IPS-NIHi7 (cell line): Measurements from ENCODE around the gene RPS15.

Experiments used
- DNase-seq: peaks from one replicate; pipeline ENCODE4 v3.0.0; 2012; ENCODE audit warnings: mixed read lengths; ENCODE audit errors: extremely low spot score

RPS15 gene

DNA sequence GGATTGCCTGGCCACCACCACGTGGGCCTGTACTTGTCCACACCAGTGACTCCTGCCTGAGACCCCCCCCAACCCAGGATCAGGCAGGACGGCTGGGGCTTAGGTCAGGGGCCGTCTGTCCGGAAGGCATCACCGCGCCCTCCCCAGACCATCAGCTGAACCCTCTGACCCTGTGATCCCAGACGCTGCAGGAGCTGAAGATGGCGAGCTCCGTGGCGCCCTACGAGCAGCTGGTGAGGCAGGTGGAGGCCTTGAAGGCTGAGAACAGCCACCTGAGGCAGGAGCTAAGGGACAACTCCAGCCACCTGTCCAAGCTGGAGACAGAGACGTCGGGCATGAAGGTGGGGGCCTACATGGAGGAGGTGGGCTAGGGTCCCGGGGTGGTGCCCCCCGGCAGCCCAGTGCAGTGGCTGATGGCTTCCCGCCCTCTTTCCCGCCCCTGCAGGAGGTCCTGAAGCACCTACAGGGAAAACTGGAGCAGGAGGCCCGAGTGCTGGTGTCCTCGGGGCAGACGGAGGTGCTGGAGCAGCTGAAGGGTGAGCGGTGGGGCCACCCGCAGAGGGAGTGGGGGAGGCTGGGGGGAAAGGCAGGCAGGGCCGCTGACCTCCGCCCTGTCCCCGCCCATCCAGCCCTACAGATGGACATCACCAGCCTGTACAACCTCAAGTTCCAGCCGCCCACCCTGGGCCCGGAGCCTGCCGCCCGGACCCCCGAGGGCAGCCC, 14.8 kb downstream of the RPS15 start:
- DNase-seq: no peak

DNA sequence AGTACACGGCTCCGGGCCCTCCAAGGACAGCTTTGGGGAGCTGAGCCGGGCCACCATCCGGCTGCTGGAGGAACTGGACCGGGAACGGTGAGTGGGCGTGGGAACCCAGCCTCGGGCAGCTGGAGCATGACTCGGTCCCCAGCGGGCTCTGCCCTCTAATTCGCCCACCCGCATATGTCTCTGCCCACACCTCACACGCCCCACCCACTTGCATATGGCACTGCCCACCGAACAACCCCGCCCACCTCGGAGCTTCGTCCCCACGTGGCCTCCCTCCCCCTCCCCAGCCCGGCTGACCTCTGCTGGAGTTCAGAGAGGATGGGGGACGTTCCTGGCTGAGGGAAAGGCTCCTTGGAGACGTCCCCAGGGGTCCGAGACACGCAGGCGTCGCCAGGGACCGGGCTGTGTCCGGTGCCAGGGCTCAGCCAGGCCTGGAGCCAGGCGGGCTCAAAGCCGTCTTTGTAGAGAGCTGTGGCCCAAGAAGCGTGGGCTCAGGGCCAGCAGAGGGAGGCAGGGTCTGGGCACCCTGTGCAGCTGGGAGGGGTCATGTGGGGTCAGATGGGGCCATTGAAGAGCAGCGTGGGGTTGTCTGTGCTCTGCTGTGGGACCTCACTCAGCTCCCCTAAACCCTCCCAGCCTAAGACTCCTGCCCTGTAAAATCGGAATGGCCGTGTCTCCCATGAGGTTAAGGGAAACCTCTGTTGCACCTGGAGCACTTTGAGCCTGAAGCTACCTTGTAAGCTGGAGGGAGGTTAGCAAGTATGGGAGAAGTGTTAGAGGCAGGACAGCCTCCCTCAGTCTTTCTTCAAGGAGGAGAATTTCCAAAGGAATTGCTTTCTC, 15.5 kb downstream of the RPS15 start:
- DNase-seq: no peak

DNA sequence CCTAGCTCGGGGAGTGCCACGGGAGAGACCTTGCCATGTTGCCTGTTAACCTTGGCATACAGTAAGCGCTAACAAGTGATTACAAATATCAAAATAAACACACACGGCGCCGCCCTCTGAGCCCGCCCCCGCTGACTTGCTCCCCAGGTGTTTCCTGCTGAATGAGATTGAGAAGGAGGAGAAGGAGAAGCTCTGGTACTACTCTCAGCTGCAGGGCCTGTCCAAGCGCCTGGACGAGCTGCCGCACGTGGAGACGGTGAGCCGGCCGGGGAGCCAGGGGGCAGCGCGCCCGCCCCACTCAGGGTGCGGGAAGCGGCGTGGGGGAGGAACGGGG, 16.8 kb downstream of the RPS15 start:
- no peak for DNase-seq

DNA sequence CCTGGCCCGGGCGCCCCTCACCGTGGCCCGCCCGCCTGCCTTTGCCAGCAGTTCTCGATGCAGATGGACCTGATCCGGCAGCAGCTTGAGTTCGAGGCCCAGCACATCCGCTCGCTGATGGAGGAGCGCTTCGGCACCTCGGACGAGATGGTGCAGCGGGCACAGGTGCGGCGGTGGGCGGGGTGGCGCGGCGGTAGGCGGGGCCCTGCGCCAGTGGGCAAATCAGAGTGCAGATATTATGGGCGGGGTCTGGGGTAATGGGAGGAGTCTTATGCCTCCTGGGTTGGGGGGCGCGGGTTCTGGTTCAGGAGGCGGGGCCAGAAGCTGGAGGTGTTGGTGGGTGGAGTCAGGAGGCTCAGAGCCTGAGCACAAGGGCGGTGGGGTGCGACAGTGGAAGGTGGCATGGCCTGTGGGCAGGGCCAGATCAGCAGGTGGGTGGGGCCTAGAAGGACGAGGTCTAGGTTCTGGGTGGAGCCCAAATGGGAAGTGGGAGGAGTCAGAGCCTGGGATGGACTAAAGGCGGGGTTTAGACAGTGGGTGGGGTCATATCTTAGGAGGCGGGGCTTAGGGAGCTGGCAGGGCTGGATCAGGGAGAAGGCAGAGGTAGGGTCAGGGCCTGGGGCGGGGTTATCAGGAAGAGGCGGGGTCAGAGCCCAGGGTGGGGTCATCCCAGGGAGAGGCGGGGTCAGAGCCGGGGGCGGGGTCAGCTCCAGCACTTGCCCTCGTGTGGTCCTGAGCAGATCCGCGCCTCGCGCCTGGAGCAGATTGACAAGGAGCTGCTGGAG, 17.3 kb downstream of the RPS15 start:
- DNase-seq: peak; percentile 94

DNA sequence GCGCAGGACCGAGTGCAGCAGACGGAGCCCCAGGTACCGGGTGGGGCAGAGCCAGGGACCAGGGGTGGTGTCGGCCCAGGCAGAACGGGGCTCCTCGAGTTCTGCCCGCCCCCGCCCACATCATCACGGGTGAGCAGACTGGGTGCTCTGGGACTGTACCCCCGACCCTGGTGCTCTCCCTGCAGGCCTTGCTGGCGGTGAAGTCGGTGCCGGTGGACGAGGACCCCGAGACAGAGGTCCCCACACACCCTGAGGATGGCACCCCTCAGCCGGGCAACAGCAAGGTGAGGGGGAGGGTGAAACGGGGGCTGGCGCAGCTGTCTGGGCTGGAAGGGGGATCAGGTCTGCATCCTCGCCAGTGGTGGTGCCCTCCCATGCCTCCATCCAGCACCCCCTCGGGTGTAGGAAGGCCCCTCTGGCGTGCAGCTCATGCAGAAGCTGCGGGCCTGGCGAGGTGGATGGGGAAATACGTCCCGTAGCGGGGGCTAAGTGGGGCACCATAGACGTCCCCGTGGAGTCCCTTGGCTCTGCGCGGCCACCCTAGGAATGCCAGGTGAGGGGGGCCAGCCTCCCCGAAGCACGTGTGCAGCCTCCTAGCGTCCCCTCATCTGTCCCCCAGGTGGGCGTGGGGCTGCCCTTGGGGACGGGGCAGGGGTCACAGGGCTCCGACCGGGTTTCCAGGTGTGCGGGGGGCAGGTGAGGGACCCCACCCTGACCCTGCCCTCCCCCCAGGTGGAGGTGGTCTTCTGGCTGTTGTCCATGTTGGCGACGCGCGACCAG, 18.1 kb downstream of the RPS15 start:
- no peak for DNase-seq

DNA sequence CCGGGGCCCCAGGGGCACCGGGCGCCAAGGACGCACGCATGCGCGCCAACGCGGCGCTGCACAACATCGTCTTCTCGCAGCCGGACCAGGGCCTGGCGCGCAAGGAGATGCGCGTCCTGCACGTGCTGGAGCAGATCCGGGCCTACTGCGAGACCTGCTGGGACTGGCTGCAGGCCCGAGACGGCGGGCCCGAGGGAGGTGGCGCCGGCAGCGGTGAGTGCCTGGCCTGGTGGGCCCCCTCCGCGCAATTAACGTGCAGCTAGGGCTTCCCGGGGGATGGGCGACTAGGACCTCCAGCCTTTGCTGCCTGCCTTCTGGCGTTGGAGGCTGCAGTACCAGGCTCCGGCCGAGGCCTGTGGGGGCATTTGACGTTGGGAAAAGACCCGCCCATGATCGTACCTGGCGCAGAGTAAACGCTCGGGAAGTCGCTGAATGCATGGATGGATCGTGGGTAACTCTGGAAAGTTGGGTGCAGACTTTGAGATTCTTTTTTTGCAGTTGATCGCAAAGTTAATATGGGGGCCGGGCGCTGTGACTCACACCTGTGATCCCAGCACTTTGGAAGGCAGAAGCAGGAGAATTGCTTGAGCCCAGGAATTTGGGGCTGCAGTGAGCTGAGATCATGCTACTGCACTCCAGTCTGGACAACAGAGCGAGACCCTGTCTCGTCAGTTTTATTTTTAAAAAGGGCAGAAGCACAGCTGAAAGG, 19.0 kb downstream of the RPS15 start:
- DNase-seq: no peak

DNA sequence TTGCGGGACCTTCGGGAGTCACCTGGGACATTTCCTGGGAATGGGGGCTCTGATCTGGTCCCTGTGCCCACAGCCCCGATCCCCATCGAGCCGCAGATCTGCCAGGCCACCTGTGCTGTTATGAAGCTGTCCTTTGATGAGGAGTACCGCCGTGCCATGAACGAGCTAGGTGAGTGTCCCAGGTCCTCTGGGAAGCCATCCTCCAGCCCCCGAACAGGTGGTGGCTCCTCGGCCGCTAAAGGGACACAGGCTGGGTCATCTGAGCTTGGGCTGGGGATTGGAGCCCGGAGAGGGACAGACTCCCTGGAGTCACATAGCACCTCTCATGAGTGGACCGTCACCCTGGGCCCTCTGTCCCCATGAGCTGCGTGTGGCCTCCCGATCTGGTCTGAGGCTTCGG, 19.7 kb downstream of the RPS15 start:
- no peak for DNase-seq

DNA sequence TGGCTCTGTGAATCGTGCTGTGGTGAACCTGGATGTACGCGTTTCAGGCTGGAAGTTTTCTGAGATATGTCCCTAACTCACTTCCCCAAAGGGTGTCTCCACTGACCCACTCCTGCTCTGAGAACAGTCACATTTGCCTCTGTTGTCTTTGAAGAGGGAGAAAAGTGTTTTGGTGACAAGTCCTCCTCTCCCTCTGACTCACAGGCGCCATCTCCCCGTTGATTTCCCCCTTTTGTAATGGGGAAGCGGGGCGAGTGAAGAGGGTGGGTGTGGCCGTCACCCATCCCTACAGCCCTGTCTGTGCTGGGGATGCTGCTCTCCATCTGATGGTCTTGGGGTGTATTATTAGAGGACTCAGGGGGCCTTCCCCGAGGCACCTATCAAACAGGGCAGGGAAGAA, 21.3 kb downstream of the RPS15 start:
- no peak for DNase-seq

DNA sequence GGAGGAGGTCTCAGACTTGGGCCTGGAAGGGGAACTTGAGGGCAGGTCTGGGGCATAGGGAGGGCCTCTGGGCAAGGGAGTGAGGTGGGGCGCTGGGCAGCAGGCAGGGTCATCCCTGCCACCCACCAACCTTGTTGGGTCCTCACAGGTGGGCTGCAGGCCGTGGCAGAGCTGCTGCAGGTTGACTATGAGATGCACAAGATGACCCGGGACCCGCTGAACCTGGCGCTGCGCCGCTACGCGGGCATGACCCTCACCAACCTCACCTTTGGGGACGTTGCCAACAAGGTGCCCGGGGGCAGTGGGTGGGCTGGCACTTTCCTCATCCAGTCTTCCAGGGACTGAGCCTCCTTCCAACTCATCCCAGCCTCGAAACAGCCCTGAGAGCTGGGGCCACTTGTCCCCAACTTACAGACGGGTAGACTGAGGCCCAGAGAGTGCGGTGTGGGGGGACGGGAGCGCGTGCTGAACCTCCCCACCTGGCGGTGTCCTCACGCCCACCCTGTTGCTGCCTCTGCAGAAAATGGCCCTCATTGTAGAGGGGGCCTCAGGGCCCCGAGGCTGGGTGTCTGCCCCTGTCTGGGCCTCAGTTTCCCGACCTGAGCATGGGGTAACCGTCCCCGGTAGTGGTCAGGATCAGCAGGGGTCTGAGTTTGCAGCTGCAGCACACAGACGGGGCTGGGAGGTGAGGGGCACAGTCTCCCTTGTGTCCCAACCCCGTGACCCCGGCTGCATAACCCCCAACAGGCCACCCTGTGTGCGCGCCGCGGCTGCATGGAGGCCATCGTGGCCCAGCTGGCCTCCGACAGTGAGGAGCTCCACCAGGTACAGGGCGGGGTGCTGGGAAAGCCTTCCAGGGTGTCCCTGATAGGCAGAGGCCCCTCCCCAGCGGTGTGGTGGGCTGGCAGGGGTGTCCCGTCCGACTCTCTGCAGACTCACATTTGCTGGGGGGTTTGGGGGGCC, 22.1 kb downstream of the RPS15 start:
- DNase-seq: no peak

DNA sequence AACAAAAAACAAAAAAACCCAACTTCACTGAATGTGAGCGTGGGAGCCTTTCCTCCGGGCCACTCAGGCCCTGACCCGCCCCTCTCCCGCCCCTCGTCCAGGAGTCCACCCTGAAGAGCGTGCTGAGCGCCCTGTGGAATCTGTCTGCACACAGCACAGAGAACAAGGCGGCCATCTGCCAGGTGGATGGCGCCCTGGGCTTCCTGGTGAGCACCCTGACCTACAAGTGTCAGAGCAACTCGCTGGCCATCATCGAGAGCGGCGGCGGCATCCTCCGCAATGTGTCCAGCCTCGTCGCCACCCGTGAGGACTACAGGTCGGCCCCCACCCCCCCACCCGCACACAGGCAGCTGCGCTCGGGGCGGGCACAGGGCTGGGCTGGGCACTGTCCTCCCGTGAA, 23.7 kb downstream of the RPS15 start:
- DNase-seq: no peak

DNA sequence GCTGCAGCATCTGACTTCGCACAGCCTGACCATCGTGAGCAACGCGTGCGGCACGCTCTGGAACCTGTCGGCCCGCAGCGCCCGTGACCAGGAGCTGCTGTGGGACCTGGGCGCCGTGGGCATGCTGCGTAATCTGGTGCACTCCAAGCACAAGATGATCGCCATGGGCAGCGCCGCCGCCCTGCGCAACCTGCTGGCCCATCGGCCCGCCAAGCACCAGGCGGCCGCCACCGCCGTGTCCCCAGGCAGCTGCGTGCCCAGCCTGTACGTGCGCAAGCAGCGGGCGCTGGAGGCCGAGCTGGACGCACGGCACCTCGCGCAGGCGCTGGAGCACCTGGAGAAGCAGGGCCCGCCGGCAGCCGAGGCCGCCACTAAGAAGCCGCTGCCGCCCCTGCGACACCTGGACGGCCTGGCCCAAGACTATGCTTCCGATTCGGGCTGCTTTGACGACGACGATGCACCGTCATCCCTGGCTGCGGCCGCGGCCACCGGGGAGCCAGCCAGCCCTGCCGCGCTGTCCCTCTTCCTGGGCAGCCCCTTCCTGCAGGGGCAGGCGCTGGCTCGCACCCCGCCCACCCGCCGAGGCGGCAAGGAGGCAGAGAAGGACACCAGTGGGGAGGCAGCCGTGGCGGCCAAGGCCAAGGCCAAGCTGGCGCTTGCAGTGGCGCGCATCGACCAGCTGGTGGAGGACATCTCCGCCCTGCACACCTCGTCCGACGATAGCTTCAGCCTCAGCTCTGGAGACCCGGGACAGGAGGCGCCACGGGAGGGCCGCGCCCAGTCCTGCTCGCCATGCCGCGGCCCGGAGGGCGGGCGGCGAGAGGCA, 27.2 kb downstream of the RPS15 start:
- peak; percentile 66 for DNase-seq

DNA sequence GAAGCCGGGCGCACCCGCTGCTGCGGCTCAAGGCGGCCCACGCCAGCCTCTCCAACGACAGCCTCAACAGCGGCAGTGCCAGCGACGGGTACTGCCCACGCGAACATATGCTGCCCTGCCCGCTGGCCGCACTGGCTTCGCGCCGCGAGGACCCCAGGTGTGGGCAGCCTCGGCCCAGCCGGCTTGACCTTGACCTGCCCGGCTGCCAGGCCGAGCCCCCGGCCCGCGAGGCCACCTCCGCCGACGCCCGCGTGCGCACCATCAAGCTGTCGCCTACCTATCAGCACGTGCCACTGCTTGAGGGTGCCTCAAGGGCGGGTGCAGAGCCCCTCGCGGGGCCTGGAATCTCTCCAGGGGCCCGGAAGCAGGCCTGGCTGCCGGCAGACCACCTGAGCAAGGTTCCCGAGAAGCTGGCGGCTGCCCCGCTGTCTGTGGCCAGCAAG, 27.8 kb downstream of the RPS15 start:
- no peak for DNase-seq

DNA sequence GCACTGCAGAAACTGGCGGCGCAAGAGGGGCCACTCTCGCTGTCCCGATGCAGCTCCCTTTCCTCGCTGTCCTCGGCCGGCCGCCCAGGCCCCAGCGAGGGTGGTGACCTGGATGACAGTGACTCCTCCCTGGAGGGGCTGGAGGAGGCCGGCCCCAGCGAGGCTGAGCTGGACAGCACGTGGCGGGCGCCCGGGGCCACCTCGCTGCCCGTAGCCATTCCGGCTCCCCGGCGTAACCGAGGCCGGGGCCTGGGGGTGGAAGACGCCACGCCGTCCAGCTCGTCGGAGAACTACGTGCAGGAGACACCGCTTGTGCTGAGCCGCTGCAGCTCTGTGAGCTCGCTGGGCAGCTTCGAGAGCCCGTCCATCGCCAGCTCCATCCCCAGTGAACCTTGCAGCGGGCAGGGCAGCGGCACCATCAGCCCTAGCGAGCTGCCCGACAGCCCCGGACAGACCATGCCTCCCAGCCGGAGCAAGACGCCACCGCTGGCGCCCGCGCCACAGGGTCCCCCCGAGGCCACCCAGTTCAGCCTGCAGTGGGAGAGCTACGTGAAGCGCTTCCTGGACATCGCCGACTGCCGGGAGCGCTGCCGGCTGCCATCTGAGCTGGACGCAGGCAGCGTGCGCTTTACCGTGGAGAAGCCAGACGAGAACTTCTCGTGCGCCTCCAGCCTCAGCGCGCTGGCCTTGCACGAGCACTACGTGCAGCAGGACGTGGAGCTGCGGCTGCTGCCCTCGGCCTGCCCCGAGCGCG, 28.4 kb downstream of the RPS15 start:
- no peak for DNase-seq

DNA sequence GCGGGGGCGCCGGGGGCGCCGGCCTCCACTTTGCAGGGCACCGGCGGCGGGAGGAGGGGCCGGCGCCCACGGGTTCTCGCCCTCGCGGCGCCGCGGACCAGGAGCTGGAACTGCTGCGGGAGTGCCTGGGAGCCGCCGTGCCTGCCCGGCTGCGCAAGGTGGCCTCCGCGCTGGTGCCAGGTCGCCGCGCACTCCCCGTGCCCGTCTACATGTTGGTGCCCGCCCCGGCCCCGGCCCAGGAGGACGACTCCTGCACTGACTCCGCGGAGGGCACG, 29.0 kb downstream of the RPS15 start:
- DNase-seq: no peak

DNA sequence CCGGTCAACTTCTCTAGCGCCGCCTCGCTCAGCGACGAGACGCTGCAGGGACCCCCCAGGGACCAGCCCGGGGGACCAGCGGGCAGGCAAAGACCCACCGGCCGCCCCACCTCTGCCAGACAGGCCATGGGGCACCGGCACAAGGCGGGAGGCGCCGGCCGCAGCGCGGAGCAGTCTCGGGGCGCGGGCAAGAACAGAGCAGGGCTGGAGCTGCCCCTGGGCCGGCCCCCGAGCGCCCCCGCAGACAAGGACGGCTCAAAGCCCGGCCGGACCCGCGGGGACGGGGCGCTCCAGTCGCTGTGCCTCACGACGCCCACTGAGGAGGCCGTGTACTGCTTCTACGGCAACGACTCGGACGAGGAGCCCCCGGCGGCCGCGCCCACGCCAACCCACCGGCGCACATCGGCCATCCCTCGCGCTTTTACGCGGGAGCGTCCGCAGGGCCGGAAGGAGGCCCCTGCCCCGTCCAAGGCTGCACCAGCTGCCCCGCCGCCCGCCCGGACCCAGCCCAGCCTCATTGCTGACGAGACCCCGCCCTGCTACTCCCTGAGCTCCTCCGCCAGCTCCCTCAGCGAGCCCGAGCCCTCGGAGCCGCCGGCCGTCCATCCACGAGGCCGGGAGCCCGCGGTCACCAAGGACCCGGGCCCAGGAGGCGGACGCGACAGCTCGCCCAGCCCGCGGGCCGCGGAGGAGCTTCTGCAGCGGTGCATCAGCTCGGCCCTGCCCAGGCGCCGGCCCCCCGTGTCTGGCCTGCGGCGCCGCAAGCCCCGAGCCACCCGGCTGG, 29.5 kb downstream of the RPS15 start:
- DNase-seq: peak; percentile 40

DNA sequence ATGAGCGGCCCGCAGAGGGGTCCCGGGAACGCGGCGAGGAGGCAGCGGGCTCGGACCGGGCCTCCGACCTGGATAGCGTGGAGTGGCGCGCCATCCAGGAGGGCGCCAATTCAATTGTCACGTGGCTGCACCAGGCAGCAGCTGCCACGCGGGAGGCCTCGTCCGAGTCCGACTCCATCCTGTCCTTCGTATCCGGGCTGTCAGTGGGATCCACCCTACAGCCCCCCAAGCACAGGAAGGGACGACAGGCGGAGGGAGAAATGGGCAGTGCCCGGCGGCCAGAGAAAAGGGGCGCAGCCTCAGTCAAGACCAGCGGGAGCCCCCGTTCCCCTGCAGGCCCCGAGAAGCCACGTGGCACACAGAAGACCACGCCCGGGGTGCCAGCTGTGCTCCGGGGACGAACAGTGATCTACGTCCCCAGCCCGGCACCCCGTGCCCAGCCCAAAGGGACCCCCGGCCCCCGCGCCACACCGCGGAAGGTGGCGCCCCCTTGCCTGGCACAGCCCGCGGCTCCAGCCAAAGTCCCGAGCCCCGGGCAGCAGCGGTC, 30.2 kb downstream of the RPS15 start:
- no peak for DNase-seq

DNA sequence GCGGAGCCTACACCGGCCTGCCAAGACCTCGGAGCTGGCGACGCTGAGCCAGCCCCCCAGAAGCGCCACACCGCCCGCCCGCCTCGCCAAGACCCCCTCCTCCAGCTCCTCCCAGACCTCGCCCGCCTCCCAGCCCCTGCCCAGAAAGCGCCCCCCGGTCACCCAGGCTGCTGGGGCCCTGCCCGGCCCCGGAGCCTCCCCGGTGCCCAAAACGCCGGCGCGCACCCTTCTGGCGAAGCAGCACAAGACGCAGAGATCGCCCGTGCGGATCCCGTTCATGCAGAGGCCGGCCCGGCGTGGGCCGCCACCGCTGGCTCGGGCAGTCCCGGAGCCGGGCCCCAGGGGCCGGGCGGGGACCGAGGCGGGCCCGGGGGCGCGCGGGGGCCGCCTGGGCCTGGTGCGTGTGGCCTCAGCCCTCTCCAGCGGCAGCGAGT, 30.6 kb downstream of the RPS15 start:
- DNase-seq: peak; percentile 42
